Spleen (tissue), 7 donors: ENCODE results near the gene KDM5B.

Source experiments
- CTCF ChIP-seq, 11 experiments: fragments of 200-600 bp in 7 of 11; fragments of 450-650 bp in 4 of 11; sonication (generic) in 4 of 11; IDR thresholded peaks in 8 of 11; conservative IDR thresholded peaks in 3 of 11; 1 replicate in 7 of 11; 2 replicates in 4 of 11; pipeline versions ENCODE4 v1.4.0 to v1.8.0; 2016 to 2021; ENCODE audit warnings: antibody characterized with exemption in 11 of 11, inconsistent platforms in 4 of 11, mild to moderate bottlenecking in 1 of 11
- POLR2A ChIP-seq, 3 donors: fragments of 450-650 bp; IDR thresholded peaks; one replicate each; pipeline ENCODE4 v1.5.1; 2017; ENCODE audit warnings: antibody characterized with exemption in 3 of 3, mild to moderate bottlenecking in 1 of 3
- POLR2AphosphoS5 ChIP-seq, 3 donors: sonication (generic); formaldehyde crosslinking; IDR thresholded peaks; one replicate each; pipeline ENCODE4 v1.5.1; 2017; ENCODE audit warnings: antibody characterized with exemption in 3 of 3
- donor health status: DM: no; HTN: no; CAD: no; lungs with moderate emphysema.
- donor health status: DM: no; HTN: no; CAD: no.
- donor health status: DM: no; HTN: no; CAD: no.

GRCh38 chr1:202794051-202794740 lies 14.0 kb downstream of the KDM5B start:
- TF ChIP-seq CTCF (IDR thresholded peaks at IDR 0.05 in 8 of 11, conservative IDR thresholded peaks at IDR 0.05 in 3 of 11) (no peak), POLR2AphosphoS5 (IDR thresholded peaks at IDR 0.05) (no peak), POLR2A (IDR thresholded peaks at IDR 0.05) (no peak)
